ENCODE measurements around the gene USP54.

The USP54 gene

DNA sequence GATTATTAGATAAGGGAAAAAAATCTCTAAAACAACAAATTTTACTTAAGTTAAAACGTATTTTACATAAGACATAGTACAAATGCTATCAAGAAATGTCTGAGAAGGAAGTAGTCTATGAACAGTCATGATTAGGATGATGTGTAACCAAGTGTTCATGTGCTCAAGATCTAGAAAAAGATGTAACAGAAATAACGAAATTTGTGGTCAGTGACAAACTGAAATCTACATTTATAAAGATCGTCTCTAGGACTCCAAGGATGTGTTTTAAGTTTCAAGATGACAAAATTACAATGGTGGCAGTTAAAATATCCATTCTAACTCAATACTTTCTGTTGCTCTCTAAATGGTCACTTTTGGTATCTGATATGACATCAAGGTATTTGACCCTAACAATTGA lies 112.5 kb downstream of the USP54 start:
- DNase-seq (ENCODE audit: low read depth in 1 of 2, low spot score in 1 of 2), result no peak

DNA sequence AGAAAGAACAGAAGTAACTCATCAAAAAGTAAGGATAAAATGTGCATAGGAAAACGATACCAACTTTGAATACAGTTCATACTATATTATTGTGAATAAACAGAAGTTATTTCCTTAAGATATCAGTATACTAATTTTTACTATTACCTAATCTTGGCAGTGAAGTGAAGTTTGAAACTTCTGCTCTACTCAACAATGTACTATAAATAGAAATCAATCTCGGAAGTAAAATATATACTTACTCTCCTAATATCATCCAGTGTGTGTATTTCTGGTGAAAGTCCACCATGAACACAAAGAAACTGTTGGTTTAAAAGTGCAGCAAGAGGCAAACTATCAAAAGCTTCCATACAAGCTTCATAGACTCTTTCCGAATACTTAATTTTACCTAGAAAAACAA lies 119.9 kb downstream of the USP54 start:
- no peak for DNase-seq (ENCODE audit: low read depth in 1 of 2, low spot score in 1 of 2)

DNA sequence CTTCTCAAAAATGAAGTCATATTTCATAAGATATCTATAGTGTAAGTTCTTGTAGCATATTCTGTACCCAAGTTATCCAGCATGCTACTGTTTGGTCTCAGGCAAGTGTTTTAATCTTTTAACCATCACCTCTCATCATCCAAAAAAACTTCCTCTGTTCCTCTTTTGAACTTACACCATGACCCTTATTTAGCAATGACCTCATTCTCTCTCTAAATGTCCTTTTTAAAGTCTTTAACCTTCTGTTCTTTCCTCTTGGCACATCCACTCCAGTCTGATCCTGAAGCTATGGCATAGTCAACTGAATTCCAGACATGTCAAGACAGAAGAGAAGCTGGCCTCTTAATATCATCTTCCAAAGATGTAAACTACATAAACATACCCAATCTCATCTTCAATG lies 121.6 kb downstream of the USP54 start:
- no peak for DNase-seq (ENCODE audit: low read depth in 1 of 2, low spot score in 1 of 2)

DNA sequence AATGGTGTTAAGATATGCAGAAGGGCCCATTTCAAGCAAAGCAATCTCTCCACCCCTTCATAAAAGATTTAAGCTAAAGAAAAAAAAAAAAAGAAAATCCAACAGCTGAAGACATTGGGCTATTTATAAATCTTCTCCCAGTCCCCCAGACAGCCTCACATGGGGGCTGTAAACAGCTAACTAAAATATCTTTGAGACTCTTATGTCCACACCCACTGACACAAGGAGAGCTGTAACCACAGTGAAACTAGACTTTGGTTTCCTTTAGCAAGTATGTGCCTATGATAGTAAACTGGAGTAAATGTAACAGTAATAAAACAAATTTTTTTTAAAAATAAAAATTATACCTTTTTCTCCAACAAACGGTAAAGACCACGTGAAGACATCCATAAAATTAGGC lies 123.9 kb downstream of the USP54 start:
- no peak for DNase-seq (ENCODE audit: low read depth in 1 of 2, low spot score in 1 of 2)

DNA sequence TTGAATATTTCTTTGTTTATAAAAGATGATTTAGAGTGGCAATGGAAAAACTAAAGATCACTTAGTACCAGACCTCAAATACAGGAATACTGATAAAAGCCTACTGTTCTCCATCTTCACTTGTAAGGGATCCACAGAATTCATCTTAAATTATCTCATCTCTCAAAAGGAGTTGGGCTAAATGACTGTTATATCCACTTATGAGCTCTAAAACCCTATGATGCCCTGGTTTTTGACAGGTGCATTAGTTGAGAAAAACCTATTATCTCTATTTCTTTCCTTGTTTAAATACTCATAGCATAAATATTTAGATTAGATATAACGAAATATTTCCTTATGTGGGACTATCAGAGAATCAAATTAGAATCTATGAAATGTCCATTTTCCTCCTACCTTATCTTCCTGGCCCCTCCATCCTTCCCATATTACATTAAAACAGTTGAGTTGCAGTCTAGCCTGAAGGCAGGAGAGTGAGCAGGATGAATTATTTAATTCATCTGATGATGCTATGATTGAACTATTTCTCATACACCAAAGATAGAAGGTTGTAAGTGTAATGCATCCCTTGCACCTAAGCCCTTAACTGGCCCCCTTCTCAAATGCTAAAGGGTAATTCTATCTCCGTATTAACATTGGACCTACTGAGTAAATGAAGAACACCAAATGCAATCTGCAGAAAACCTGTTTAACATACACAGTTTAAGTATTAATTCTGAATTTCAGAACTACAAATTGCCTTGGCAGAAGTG lies 125.0 kb downstream of the USP54 start:
- no peak for DNase-seq (ENCODE audit: low read depth in 1 of 2, low spot score in 1 of 2)

DNA sequence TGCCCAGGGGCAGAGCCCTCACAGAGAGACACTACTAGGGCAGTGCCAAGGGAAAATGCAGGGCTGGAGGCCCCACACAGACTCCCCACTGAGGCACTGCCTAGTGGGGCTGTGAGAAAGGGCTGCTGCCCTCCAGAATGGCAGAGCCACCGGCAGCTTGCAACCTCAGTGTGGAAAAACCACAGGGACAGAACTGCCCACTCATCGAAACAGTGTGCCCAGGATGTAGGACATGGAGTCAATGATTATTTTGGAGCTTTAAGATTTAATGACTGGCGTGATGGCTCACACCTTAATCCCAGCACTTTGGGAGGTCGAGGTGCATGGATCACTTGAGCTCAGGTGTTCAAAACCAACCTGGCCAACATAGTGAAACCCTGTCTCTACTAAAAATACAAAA lies 130.2 kb downstream of the USP54 start:
- no peak for DNase-seq (ENCODE audit: low read depth in 1 of 2, low spot score in 1 of 2)

DNA sequence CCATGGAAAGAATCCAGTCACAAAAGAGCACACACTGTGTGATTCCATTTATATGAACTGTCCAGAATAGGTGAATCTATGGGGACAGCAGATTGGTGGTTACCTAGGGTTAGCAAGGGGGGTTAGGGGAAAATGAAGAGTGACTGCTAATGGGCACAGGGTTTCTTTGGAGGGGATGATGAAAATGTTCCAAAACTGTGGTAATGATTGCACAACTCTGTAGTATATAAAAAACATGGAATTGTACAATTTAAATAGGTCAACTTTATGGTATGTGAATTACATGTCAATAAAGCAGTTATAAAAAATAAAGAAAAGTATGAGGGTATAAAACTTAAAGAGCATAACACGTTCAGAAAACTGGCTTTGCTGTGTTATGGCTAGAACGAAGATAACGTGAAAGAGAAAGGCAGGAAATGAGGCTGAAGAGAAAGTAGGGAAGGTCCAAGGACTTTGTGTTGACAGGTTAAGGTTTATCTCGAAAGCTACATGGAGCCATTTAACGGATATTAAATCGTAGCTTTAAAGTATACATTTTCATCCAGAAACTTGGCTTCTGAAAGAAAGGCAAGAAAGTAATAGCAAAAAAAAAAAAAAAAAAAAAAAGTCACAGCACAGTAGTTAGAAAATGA lies 131.3 kb downstream of the USP54 start:
- DNase-seq (ENCODE audit: low read depth in 1 of 2, low spot score in 1 of 2), result no peak

DNA sequence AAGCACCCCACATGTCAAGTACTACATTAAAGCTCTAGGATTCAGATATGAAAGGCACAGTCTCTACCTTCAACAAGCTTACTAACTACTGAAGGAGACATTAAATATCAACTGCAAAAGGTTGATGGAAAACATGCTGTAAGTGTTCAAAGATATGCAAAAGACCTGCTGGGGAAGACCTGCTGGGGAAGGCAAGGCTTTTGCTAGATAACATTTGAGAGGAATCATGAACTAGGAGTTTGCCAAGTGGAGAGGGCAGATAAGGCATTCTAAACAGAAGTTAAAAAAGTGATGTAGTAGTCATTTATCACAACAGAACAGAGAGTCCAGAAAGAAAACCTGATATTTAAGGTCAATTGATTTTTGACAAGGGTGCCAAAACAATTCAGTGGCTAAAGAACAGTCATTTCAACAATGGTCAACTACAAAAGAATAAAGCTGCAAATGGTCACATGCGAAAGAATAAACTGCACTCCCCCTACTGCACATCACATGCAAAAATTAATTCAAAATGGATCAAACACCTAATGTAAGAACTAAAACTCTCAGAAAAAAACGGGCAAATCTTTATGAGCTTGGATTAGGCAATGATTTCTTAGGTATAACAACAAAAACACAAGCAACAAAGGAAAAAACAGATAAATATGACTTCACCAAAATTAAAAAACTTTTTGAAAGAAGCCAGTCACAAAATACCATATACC lies 134.8 kb downstream of the USP54 start:
- no peak for DNase-seq (ENCODE audit: low read depth in 1 of 2, low spot score in 1 of 2)

DNA sequence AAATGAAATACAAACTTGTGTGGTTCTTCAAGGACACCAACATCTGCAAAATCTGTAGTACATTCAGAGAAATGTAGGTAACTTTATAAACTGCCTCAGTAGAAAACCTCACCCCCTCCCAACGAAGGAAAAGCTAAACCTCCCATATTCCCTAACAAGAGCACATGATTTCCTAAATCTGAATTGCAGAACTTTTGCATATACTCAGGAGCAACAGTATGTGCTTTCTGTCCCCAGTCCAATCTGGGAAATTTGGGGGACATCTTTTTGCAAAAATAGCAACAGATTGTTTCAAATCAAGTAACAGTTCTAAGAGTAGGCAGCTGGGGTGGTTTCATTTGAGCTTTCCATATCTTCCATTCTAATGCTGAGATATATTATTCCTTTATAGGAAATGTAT lies 142.0 kb downstream of the USP54 start:
- DNase-seq (ENCODE audit: low read depth in 1 of 2, low spot score in 1 of 2), result no peak

DNA sequence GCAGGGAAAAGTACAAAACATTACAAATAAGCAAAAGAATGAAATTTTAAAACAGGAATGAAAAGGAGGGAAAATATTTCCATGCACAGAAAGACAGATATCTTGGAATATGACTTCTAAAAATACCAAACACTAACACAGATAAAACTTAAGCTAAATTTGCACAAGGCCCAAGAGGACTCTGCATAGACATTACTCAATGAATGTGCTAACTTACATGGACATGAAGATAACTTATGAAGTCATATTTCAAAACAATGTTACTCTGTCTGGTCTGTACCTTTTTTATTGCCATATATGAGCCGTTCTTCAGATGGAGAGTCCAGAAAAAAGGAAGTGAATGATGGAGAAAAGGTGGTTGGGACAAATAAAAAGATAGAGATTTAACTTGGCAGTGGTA lies 142.8 kb downstream of the USP54 start:
- no peak for DNase-seq (ENCODE audit: low read depth in 1 of 2, low spot score in 1 of 2)

All from activated T-helper 1 cell treated with anti-CD3 and anti-CD28 coated beads, Interleukin-2, amount 50 U/mL, for 16 hours (primary cell).